ENCODE data around the gene ADGRB3. TPM values are rescaled to one million over a fixed set of nuclear protein-coding genes. Genes with fewer than 3 reads are reported as not detected.
"Not testable (repeated sequence)": the region's sequence is repeated elsewhere in the genome, so short reads cannot be mapped to it uniquely, and the experiment has no call there.

The ADGRB3 gene
- polyA plus RNA-seq, 3 donors from 2014 or later, result not detected

DNA sequence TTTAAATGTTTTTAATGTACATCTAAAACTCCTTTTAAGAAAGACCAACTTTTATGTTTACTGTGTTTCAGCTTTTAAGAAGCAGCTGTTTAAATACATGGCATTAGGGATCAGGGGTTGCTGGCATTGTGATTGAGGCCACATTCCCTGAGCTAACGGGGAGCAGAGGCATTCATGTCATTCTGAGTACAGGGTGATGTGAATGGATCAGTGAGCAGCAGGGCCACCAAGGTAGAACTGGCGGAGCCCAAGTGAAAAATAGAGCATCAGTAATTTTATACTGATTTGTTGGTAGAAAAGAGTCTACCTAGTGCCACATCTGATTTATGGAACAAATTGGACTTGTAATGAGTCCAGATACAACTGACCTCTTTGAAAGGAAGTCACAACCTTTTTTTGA, 467.3 kb downstream of the ADGRB3 start:
- H3K4me1 Mint-ChIP-seq, result no peaks in the 10 kb centered on the region
- peaks cover 0 to 2% (median 0%) of the 10 kb centered on the region in 3 donors for H3K27me3 Mint-ChIP-seq (ENCODE audit: low read depth in 3 of 3)
- no peak overlapping the region for H3K4me3 Mint-ChIP-seq
- H3K36me3 Mint-ChIP-seq, result no peaks in the 10 kb centered on the region
- no peak for DNase-seq
- H3K27ac Mint-ChIP-seq, result no peak overlapping the region
- H3K9me3 Mint-ChIP-seq, result peaks cover 10 to 24% (median 15%) of the 10 kb centered on the region in 6 donors

DNA sequence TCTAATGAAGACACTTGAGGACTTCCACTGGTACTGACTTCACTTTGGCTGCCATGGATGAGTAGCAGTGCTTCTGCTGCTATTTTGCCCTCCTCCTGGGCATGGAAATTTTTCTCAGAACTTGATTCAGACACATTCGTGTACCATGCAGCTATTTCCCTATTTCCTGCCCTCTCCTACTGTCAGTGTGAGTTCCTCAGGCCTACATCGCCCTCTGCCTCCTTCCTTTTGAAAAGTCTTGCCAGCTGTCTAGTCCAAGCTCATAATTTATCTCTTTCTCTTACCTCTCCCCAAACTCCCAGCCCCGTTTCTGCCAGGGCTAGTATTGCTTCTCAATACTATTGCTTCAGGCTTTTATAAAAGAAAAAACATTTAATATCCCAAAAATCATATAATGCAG, 470.2 kb downstream of the ADGRB3 start:
- no peaks in the 10 kb centered on the region for H3K36me3 Mint-ChIP-seq
- no peaks in the 10 kb centered on the region for H3K4me1 Mint-ChIP-seq
- H3K27me3 Mint-ChIP-seq (ENCODE audit: low read depth in 3 of 3), result peaks cover 0 to 2% (median 0%) of the 10 kb centered on the region in 3 donors
- H3K9me3 Mint-ChIP-seq, result peaks cover 8 to 31% (median 16%) of the 10 kb centered on the region in 6 donors
- DNase-seq, result no peak
- no peak overlapping the region for H3K4me3 Mint-ChIP-seq
- no peak overlapping the region for H3K27ac Mint-ChIP-seq

DNA sequence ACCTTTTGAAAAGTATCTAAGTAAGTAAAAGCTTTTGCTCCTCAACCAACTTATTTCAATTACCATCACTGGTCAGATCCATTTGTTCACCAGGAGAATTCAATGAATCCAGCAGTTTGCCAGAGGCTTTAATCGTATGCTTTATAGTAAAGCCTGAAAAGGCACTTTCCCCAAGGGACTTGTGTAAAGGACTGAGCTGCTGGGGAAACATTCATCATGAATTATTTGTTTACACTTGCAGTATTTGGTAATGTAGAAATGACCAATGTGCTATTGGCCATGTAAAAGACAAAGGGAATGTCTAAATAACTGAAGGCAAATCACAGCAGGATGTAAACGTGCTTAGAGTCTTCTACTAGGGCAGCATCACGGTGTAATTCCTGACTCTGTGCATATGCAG, 471.4 kb downstream of the ADGRB3 start:
- H3K27ac Mint-ChIP-seq, result no peak overlapping the region
- H3K4me1 Mint-ChIP-seq, result no peaks in the 10 kb centered on the region
- no peak overlapping the region for H3K4me3 Mint-ChIP-seq
- peaks cover 8 to 33% (median 17%) of the 10 kb centered on the region in 6 donors for H3K9me3 Mint-ChIP-seq
- peaks cover 0 to 2% (median 0%) of the 10 kb centered on the region in 3 donors for H3K27me3 Mint-ChIP-seq (ENCODE audit: low read depth in 3 of 3)
- H3K36me3 Mint-ChIP-seq, result no peaks in the 10 kb centered on the region
- no peak for DNase-seq

DNA sequence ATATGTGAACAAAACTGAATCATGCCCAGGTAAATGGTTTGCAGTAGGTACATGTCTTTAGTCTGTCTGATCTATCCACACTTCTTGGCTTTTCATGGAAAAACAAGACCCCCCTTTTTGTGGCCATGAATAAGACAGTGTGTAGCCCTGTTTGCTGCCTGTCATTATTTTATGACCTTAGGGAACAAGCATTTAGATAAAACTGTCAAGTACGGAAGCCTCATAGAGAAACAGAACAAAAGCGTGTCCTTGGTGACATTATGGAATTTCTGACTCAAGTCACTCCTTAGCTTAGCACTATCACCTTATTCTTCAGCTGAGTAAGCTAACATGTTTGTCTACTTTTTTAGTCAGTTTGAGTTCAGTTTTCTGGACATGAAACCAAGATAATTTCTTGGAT, 476.2 kb downstream of the ADGRB3 start:
- no peak overlapping the region for H3K27ac Mint-ChIP-seq
- no peaks in the 10 kb centered on the region for H3K27me3 Mint-ChIP-seq (ENCODE audit: low read depth in 3 of 3)
- H3K9me3 Mint-ChIP-seq, result peaks cover 4 to 33% (median 14%) of the 10 kb centered on the region in 6 donors
- H3K4me3 Mint-ChIP-seq, result no peak overlapping the region
- no peaks in the 10 kb centered on the region for H3K36me3 Mint-ChIP-seq
- no peak for DNase-seq
- no peaks in the 10 kb centered on the region for H3K4me1 Mint-ChIP-seq

DNA sequence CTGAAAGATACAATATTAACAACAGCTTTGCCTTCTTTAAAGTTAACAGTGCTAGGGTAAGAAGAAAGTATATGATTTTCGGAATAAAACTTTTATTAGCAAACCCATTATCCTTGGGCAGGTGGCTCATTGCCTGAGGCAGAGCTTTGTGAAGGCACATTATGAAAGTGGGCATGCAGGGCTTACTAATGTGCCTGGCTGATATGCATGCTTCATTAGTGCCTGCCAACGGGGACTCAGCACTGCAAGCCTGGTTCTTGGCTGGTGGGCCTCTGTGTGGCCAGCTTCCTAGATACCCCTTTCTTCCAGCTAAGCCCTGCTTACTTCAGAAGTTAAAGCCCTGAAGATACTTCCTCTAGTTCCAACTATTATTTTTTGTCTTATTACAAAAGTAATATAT, 481.6 kb downstream of the ADGRB3 start:
- no peak overlapping the region for H3K4me3 Mint-ChIP-seq
- peaks cover 0 to 3% (median 0%) of the 10 kb centered on the region in 3 donors for H3K27me3 Mint-ChIP-seq (ENCODE audit: low read depth in 3 of 3)
- H3K36me3 Mint-ChIP-seq, result no peaks in the 10 kb centered on the region
- no peak overlapping the region for H3K27ac Mint-ChIP-seq
- no peak for DNase-seq
- H3K4me1 Mint-ChIP-seq, result no peaks in the 10 kb centered on the region
- H3K9me3 Mint-ChIP-seq, result peaks cover 5 to 32% (median 23%) of the 10 kb centered on the region in 6 donors

DNA sequence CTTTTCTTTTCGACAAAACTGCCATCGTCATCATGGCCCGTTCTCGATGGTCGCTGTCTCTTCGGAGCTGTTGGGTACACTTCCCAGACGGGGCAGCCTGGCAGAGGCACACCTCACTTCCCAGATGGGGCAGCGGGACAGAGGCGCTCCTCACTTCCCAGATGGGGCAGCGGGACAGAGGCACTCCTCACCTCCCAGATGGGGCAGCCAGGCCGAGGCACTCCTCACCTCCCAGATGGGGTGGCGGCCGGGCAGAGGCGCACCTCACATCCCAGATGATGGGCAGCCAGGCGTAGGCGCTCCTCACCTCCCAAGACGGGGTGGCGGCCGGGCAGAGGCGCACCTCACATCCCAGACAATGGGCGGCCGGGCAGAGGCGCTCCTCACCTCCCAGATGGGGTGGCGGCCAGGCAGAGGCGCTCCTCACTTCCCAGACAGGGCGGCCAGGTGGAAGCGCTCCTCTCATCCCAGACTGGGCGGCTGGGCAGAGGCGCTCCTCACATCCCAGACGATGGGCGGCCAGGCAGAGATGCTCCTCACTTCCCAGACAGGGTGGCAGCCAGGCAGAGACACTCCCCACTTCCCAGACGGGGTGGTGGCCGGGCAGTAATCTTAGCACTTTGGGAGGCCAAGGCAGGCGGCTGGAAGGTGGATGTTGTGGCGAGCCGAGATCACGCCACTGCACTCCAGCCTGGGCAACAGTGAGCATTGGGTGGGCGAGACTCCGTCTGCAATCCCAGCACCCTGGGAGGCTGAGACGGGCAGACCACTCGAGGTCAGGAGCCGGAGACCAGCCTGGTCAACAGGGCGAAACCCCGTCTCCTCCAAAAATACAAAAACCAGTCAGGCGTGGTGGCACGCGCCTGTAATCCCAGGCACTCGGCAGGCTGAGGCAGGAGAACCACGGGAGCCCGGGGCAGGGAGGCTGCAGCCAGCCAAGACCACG, 486.7 kb downstream of the ADGRB3 start:
- not testable (repeated sequence) for H3K27ac Mint-ChIP-seq; H3K4me3 Mint-ChIP-seq; DNase-seq; H3K27me3 Mint-ChIP-seq (ENCODE audit: low read depth in 3 of 3); H3K36me3 Mint-ChIP-seq; H3K4me1 Mint-ChIP-seq
- H3K9me3 Mint-ChIP-seq, result peaks cover 8 to 33% (median 18%) of the 10 kb centered on the region in 6 donors

DNA sequence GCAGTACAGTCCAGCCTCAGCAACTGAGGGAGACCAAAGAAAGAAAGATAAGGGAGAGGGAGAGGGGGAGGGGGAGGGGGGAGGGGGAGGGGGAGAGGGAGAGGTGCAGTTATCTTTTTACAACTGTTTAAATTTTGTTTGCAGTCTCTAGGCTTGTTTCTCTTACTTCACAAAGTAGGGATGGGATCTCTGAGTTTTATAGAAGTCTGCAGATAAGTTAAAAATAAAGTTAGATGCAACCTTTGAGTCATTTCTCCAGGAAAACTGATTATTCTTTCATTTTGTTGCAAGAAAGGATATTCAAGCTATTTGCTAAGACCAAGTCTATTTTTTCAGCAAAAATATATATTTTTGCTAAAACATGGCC, 487.3 kb downstream of the ADGRB3 start:
- Mint-ChIP-seq H3K9me3 (peaks cover 8 to 33% (median 18%) of the 10 kb centered on the region in 6 donors), H3K27ac (no peak overlapping the region), H3K4me1 (no peaks in the 10 kb centered on the region), H3K4me3 (no peak overlapping the region), H3K36me3 (no peaks in the 10 kb centered on the region), H3K27me3 (ENCODE audit: low read depth in 3 of 3) (peaks cover 0 to 3% (median 0%) of the 10 kb centered on the region in 3 donors)
- DNase-seq, result no peak

DNA sequence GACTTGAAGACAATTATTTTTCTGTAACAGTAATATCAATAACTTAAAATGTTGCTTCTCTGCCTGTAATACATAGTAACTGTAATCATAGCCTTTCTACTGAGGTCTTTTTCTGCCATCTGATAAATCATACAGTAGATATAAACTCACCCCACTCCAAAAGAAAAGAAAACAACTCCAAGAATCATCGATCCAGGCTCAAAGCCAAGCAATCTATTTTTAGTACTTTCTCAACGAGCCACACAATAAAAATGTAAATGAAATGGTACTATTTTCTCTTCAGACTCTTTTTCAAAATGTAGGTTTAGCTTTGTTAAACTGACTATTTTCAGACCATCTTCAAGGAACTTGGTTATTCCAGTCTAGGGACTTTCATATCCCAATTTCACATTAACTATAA, 493.3 kb downstream of the ADGRB3 start:
- H3K4me3 Mint-ChIP-seq, result no peak overlapping the region

DNA sequence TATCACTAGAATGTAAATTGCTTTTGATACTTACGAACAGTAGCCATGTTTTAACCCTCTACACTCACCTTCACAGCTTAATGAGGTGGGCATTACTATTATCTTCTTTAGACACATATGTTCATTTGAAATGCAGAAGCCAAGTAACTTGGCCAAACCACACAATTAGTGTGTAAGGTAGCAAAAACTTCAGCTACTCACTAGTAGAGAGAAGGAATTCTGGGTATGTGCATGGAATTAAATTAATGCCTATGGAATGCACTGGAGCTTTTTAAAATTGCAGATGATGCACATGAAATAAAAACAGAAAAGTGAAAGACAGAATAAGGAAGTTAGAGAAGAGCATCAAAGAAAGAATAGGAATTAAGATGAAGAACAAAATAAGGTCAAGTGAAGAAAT, 494.0 kb downstream of the ADGRB3 start:
- no peaks in the 10 kb centered on the region for H3K36me3 Mint-ChIP-seq
- DNase-seq, result no peak
- H3K9me3 Mint-ChIP-seq, result peaks cover 10 to 33% (median 23%) of the 10 kb centered on the region in 6 donors
- no peak overlapping the region for H3K4me3 Mint-ChIP-seq
- no peaks in the 10 kb centered on the region for H3K4me1 Mint-ChIP-seq
- H3K27me3 Mint-ChIP-seq (ENCODE audit: low read depth in 3 of 3), result peaks cover 0 to 1% (median 0%) of the 10 kb centered on the region in 3 donors
- H3K27ac Mint-ChIP-seq, result no peak overlapping the region

More for the DNA sequence above, 493.3 kb downstream of the ADGRB3 start:
- Mint-ChIP-seq H3K36me3 (no peaks in the 10 kb centered on the region), H3K27ac (no peak overlapping the region), H3K9me3 (peaks cover 8 to 32% (median 18%) of the 10 kb centered on the region in 6 donors), H3K27me3 (ENCODE audit: low read depth in 3 of 3) (peaks cover 0 to 1% (median 0%) of the 10 kb centered on the region in 3 donors), H3K4me1 (no peaks in the 10 kb centered on the region)
- no peak for DNase-seq

DNA sequence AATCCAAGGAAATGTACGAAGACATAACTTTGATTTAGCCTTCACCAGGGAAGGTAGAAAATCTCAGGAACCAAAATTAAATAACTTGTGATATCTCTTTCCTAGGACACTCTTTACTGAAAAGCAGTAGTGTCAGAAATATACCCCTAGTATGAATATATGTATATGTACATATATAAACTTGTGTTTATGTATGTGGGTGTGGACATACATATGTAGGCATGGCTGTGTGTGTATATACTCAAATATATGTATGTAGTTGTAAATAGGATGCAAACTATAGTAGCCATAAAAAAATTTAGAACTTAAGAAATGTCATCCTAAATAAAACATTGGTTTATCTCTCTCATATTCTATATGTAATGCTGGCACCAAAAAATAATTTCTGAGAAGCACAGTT, 500.8 kb downstream of the ADGRB3 start:
- Mint-ChIP-seq H3K27ac (no peak overlapping the region), H3K36me3 (no peaks in the 10 kb centered on the region), H3K9me3 (peaks cover 9 to 37% (median 20%) of the 10 kb centered on the region in 6 donors), H3K27me3 (ENCODE audit: low read depth in 3 of 3) (peaks cover 0 to 1% (median 0%) of the 10 kb centered on the region in 3 donors), H3K4me3 (no peak overlapping the region), H3K4me1 (no peaks in the 10 kb centered on the region)
- DNase-seq, result no peak

DNA sequence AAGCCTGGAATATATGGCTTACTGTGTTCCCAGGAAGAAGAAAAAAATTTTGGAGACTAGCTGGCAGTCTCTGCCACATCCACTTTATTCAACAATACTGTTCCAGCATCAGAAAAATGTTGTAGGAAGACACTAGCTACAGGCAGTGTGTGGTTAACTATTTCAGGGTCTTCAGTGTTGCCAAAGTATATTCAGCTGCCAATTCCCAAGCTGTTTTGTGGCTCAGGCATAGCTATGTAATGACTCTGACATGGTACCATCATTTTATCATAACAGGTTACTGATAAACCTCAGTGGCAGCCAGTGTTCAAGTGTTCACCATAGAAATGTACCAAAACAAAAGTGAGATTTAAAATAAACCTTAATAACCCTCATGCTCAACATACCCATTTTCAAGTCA, 503.1 kb downstream of the ADGRB3 start:
- Mint-ChIP-seq H3K27me3 (ENCODE audit: low read depth in 3 of 3) (no peaks in the 10 kb centered on the region), H3K27ac (no peak overlapping the region), H3K36me3 (no peaks in the 10 kb centered on the region), H3K4me1 (no peaks in the 10 kb centered on the region), H3K4me3 (no peak overlapping the region), H3K9me3 (peaks cover 5 to 27% (median 18%) of the 10 kb centered on the region in 6 donors)
- DNase-seq, result no peak

DNA sequence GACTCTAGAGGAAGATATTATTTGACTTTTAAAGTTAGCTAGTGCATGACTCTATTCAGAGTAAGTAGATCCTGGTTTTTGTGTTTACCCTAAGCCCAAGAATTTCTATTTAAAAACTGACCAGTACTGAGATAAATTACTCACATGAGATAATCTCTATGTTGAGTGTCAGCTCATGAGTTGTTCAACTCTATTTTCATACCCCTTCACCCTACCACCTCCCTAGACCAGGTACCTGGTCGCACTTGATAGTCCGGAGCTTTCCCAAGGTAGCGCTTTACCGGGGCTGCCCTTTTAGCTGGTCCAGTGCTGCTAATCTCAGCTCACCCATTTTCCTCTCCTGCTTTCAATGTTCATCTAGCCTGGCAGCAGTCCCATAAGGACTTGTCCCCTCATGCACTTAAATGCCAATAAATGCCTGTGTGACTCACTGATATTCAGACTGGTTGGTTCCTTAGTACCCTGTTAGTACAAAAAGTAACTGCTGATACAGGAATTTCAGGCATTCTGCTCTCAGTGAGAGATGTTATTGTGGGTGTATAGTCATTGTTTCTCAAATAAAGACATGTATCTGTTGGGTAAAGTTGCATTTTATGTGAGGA, 503.9 kb downstream of the ADGRB3 start:
- no peak overlapping the region for H3K27ac Mint-ChIP-seq
- H3K36me3 Mint-ChIP-seq, result no peaks in the 10 kb centered on the region
- peaks cover 3 to 20% (median 13%) of the 10 kb centered on the region in 6 donors for H3K9me3 Mint-ChIP-seq
- no peaks in the 10 kb centered on the region for H3K4me1 Mint-ChIP-seq
- no peaks in the 10 kb centered on the region for H3K27me3 Mint-ChIP-seq (ENCODE audit: low read depth in 3 of 3)
- H3K4me3 Mint-ChIP-seq, result no peak overlapping the region
- DNase-seq, result no peak

DNA sequence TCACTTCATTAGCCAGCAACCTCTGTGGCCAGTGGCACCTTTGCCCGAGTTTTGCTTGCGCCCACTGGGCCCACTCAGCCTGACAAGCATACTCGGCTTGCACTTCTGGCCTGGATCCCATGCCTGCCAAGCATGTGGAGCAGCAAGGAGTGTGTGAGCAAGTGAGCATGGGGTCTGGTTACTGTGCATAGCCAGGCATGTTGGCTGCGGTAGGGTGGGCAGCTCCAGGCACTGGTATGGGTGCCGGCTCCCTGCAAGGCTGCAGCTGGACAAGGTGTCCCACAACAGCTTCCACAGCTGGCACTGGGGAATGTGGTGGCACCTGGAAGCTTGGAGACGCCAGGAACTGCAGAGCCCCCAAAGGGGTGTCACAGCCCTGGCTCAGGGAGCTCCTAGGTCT, 510.0 kb downstream of the ADGRB3 start:
- H3K9me3 Mint-ChIP-seq, result peaks cover 5 to 28% (median 15%) of the 10 kb centered on the region in 6 donors
- H3K4me3 Mint-ChIP-seq, result no peak overlapping the region
- H3K27ac Mint-ChIP-seq, result no peak overlapping the region
- no peaks in the 10 kb centered on the region for H3K27me3 Mint-ChIP-seq (ENCODE audit: low read depth in 3 of 3)
- DNase-seq, result no peak
- no peaks in the 10 kb centered on the region for H3K36me3 Mint-ChIP-seq
- no peaks in the 10 kb centered on the region for H3K4me1 Mint-ChIP-seq

DNA sequence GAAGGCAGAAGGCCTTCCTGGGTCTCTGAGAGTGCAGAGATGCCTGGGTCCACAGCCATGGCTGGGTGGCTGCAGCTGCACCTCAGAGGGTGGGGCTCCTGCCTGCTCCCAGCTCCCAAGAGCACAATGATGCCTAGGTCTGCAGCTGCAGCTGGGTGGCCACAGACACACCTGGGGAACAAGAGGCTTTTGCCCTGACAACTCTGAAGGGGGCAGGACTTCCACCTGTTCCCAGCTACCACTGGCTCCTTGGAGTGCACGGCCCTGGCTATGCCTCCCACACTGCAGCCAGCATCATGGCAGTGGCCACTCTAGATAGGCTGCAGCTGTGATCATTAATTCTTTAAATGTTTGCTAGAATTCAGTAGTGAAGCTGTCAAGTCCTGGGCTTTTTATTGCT, 511.3 kb downstream of the ADGRB3 start:
- DNase-seq, result no peak
- no peak overlapping the region for H3K27ac Mint-ChIP-seq
- H3K27me3 Mint-ChIP-seq (ENCODE audit: low read depth in 3 of 3), result no peaks in the 10 kb centered on the region
- no peaks in the 10 kb centered on the region for H3K36me3 Mint-ChIP-seq
- H3K9me3 Mint-ChIP-seq, result peaks cover 5 to 31% (median 14%) of the 10 kb centered on the region in 6 donors
- no peak overlapping the region for H3K4me3 Mint-ChIP-seq
- no peaks in the 10 kb centered on the region for H3K4me1 Mint-ChIP-seq
